UCSD-AML1 (cell line): ENCODE results near the gene CIDEC.
"Not testable (repeated sequence)": the region's sequence is repeated elsewhere in the genome, so short reads cannot be mapped to it uniquely, and the experiment has no call there.

Experiments
- DNase-seq: peaks from one replicate; lab custom pipeline; 2025; ENCODE audit not compliant: unreplicated experiment; lab: John Stamatoyannopoulos, UW

CIDEC gene

GRCh38 chr3:9902372-9903237, 22.6 kb upstream of the CIDEC start, which contains the start of gene IL17RE:
TSS of gene IL17RE (plus strand) at chr3:9902848. CDS start at chr3:9902933, 85 bp downstream.
- DNase-seq = peak; percentile 74

DNA sequence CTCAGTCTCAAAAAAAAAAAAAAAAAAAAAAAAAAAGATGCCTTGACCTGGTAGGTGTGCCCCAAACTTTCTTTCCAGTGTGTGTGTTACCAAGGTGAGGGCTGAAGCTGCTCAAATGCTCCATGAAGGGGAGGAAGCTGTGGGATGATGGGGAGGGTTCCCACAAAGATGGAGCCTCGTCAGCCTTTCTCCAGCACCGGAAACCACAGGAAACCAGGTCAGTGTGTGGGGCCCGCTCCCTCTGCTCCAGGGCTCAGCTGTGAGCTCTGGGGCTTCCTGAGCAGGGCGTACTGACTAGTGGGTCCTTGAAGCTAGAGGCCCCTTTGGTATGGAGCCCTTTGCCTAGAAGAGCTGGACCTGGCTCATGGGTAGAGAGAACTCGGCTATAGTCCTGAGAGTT, 21.9 kb upstream of the CIDEC start:
- peak; percentile 87 for DNase-seq

- DNase-seq = not testable (repeated sequence)
Observed at GRCh38 chr3:9900965-9901415, 20.9 kb upstream of the CIDEC start.

DNA sequence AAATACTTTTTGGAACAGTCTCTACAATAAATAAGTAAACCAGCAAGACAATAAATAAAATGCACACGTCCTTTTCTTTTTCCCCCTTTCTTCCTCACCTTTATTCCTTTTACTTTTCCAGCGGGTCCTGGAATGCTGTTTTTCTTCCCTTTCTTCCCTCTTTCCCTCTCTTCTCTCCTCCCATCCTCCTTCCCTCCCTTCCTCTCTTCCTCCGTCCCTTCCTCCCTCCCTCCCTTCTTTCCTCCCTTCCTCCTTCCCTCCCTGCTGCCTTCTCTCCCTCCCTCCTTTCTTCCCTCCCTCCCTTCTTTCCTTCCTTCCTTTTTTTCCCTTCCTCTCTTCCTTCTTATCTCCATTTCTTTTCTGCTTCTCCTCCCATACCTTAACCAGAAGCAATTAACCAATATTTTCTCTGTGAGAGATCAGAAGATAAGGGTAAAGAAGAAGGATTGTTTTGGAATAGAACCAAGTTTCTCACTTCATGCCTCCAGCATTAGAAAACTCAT, 19.3 kb upstream of the CIDEC start:
- no peak for DNase-seq

DNA sequence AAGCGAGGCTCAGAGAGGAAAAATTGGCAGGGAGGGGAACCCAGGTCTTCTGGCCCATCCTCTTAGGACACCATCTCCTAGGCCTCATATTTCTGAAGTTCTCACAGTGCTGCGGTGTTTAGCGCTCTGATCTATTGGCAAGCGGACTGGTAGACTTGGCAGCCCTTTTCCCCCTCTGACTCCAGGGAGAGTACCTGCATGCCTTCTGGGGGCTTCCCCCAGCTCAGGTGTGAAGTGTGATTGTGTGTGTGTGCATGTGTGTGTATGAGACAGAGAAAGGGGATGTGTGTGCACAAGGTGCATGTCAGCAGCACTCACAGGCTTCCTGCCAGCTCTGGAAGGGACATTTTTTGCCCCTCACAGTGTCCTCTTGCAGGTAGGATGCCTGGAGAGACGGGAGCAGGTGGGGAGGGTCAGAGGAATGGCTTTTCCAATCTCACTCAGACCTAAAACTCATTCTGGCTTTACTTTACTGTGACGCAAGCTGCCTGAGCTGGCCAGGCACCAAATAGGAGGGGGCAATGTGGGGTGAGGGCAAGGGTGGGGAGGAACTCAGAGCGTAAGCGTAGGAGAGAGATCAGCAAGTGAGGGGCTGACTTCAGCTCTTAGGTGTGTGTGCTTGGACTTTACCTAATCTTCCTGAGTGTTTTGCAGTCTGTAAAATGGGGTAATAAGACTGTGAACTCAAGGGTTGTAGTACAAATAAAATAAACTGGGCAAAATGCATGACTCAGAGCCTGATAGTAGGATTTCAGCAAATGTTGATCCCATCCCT, 18.6 kb upstream of the CIDEC start:
- peak; percentile 23 for DNase-seq

DNA sequence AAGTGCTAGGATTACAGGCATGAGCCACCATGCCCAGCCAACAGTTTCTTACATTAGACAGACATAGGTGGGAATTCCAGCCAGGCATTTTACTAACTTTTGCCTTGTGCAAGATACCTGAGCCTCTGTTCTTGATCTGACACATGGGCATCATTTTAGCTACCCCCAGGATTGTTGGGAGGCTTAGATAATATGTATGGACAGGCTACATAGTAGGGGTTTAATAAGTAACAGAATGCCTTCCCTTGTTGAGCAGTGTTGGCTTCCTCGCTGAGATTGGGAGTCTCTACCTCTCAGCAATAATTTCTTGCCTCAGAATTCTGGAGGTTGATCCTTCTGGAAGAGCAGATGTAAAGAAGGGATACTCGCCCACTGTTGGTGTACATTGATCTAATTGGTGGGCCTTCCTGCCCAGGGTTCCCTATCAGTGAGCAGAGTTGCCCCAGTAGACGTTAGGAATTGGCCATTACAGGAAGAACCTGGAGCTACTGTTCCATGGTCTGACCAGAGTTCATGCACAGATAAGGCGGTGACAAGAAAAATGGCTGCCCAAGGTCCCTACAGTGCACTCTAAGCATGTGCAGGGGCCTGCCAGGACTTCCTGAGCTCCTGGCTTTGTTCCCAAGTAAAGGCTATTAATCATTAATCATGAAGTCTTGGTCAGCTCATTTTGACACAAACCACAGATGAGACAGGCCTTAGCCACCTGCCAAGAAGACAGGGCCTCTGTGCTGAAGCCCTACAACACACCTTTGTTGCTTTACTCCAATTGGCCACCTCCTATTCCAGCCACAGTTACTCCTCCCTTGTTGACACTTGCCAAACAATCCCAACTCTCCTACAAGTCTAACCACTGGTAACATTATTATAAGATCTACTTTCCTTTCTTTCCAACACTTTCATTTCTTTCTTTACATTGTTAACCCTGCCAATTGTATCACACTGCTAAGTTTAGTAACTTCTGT, 17.6 kb upstream of the CIDEC start:
- DNase-seq = peak; percentile 31

DNA sequence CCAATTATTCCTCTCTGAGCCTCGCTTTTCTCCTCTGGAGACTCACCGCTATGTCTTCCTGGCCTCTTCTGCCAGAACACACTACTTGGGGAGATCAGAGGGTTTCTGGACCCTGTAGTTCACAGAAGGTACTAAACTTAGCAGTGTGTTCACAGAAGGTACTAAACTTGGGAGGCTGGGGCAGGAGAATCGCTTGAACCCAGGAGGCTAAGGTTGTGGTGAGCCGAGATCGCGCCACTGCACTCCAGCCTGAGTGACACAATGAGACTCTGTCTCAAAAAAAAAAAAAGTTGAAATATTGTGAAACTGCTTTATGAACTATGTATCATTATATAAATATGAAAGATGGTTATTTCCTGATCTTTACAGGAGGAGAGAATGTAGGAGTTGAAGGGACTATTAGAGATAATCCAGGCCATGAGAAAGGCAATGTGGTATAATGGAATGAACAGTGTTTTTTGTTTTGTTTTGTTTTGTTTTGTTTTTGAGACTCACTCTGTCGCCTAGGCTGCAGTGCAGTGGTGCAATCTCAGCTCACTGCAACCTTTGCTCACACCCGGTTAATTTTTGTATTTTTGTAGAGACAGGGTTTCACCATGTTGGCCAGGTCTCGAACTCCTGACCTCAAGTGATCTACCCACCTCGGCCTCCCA, 16.8 kb upstream of the CIDEC start:
- DNase-seq = not testable (repeated sequence)

- not testable (repeated sequence) for DNase-seq
Observed at GRCh38 chr3:9895715-9896114, 15.7 kb upstream of the CIDEC start.

GRCh38 chr3:9893739-9894138, 13.7 kb upstream of the CIDEC start:
- no peak for DNase-seq

DNA sequence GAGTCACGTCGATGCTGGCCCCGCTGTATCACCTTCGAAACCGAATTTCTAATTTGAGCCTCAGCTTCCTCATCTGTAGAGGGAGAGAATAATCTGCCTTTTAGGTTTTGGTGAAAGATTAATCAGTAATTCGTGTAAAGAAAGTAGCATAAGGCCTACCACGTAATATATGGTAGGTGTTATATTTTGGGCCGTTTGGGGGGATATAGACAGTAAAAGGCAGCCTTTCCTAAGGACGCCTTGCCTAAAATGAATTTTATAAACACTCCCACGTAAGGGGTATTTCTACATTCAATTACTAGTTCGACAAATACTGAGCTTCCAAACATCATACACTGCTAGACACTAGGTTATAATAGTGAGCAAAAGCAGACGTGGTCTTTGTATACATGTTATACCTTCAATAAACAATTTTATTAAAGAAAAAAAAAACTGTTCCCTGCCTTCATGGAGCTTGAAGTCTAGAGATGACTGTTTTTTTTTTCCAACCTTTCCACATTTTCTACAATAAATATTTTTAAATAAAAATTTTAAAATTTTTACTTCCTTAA, 11.1 kb upstream of the CIDEC start:
- no peak for DNase-seq

DNA sequence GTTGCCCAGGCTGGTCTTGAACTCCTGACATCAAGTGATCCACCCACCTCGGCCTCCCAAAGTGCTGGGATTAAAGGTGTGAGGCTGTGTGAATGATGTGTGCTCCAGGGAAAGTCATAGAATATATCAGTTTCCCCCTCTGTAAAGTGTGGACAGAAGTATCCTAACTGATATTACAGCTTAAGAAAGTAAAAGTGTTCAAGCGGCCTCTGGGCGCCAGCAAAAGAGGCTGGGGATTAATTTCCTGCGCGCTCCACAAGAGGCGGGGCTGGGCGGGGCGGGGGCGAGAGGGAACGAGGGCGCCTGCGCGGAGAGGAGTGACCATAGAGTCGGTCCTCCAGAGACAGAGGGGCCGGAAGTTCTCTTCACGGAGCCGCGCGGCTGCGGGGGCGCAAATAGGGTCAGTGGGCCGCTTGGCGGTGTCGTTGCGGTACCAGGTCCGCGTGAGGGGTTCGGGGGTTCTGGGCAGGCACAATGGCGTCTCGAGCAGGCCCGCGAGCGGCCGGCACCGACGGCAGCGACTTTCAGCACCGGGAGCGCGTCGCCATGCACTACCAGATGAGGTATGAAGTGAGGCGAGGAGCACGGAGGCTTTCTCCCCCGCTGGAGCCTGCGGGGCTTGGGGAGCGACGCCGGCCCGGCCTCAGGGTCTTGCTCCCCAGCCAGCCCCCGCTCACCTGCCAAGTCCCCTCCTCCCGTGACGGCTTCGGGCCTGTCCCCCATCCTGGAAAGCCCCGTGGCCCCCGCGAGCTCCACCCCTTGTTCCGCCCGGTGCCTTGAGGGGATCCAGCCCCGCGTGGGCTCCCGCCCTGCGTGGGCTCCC, 10.4 kb upstream of the CIDEC start, which contains the start of gene JAGN1:
TSS of gene JAGN1 (plus strand) at position 362 of the 823 bp plus-strand sequence. CDS start at position 475, 113 bp downstream.
- DNase-seq = peak; percentile 92

- DNase-seq = no peak
Observed at GRCh38 chr3:9889405-9889804, 9.4 kb upstream of the CIDEC start.

- DNase-seq = no peak
Observed at GRCh38 chr3:9888540-9888939, 8.5 kb upstream of the CIDEC start.

- DNase-seq = no peak
Observed at GRCh38 chr3:9887480-9887879, 7.4 kb upstream of the CIDEC start.

GRCh38 chr3:9886328-9886727, 6.3 kb upstream of the CIDEC start:
- DNase-seq = no peak

- DNase-seq = no peak
Observed at GRCh38 chr3:9884555-9885165, 4.6 kb upstream of the CIDEC start.

GRCh38 chr3:9883706-9884554, 3.9 kb upstream of the CIDEC start:
- DNase-seq = no peak
